Measurements from ENCODE around the gene DISC1.
"Not testable (repeated sequence)": the region's sequence is repeated elsewhere in the genome, so short reads cannot be mapped to it uniquely, and the experiment has no call there.

Gene DISC1

DNA sequence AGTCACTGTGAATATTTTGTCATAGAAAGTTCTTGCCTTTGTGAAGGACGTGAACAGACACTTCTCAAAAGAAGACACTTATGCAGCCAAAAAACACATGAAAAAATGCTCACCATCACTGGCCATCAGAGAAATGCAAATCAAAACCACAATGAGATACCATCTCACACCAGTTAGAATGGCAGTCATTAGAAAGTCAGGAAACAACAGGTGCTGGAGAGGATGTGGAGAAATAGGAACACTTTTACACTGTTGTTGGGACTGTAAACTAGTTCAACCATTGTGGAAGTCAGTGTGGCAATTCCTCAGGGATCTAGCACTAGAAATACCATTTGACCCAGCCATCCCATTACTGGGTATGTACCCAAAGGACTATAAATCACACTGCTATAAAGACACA, 33.3 kb upstream of the DISC1 start:
- H3K4me3 ChIP-seq (ENCODE audit: low read depth in 1 of 5, low read length in 5 of 5); H3K27ac ChIP-seq (ENCODE audit: low read depth, low read length); H3K27me3 ChIP-seq (ENCODE audit: control insufficient read depth in 5 of 5, insufficient read depth in 4 of 5, low read length in 5 of 5); H3K9me3 ChIP-seq (ENCODE audit: control insufficient read depth in 5 of 5, low read length in 5 of 5); H3K36me3 ChIP-seq (ENCODE audit: control insufficient read depth in 5 of 5, insufficient read depth in 5 of 5, low read length in 5 of 5); H3K9ac ChIP-seq (ENCODE audit: low read length in 5 of 5): not testable (repeated sequence)
- peaks cover 6 to 39% (median 9%) of the 10 kb centered on the region in 5 donors for H3K4me1 ChIP-seq (ENCODE audit: control insufficient read depth in 5 of 5, insufficient read depth in 5 of 5, low read length in 5 of 5)

- Histone ChIP-seq H3K4me1 (ENCODE audit: control insufficient read depth in 5 of 5, insufficient read depth in 5 of 5, low read length in 5 of 5) (peaks cover 6 to 46% (median 9%) of the 10 kb centered on the region in 5 donors), H3K27me3 (ENCODE audit: control insufficient read depth in 5 of 5, insufficient read depth in 4 of 5, low read length in 5 of 5) (no peaks in the 10 kb centered on the region), H3K9me3 (ENCODE audit: control insufficient read depth in 5 of 5, low read length in 5 of 5) (no peaks in the 10 kb centered on the region), H3K27ac (ENCODE audit: low read depth, low read length) (no peak overlapping the region), H3K36me3 (ENCODE audit: control insufficient read depth in 5 of 5, insufficient read depth in 5 of 5, low read length in 5 of 5) (no peaks in the 10 kb centered on the region), H3K9ac (ENCODE audit: low read length in 5 of 5) (no peak overlapping the region), H3K4me3 (ENCODE audit: low read depth in 1 of 5, low read length in 5 of 5) (no peak overlapping the region)
Measured at GRCh38 chr1:231594123-231594522, 32.5 kb upstream of the DISC1 start.

GRCh38 chr1:231594749-231595148, 31.8 kb upstream of the DISC1 start:
- H3K9me3 ChIP-seq (ENCODE audit: control insufficient read depth in 5 of 5, low read length in 5 of 5): no peaks in the 10 kb centered on the region
- no peaks in the 10 kb centered on the region for H3K27me3 ChIP-seq (ENCODE audit: control insufficient read depth in 5 of 5, insufficient read depth in 4 of 5, low read length in 5 of 5)
- peaks cover 6 to 47% (median 9%) of the 10 kb centered on the region in 5 donors for H3K4me1 ChIP-seq (ENCODE audit: control insufficient read depth in 5 of 5, insufficient read depth in 5 of 5, low read length in 5 of 5)
- no peak overlapping the region for H3K4me3 ChIP-seq (ENCODE audit: low read depth in 1 of 5, low read length in 5 of 5)
- no peak overlapping the region for H3K27ac ChIP-seq (ENCODE audit: low read depth, low read length)
- H3K36me3 ChIP-seq (ENCODE audit: control insufficient read depth in 5 of 5, insufficient read depth in 5 of 5, low read length in 5 of 5): no peaks in the 10 kb centered on the region
- no peak overlapping the region for H3K9ac ChIP-seq (ENCODE audit: low read length in 5 of 5)

- H3K4me1 ChIP-seq (ENCODE audit: control insufficient read depth in 5 of 5, insufficient read depth in 5 of 5, low read length in 5 of 5): peaks cover 3 to 48% (median 12%) of the 10 kb centered on the region in 5 donors
- no peaks in the 10 kb centered on the region for H3K9me3 ChIP-seq (ENCODE audit: control insufficient read depth in 5 of 5, low read length in 5 of 5)
- H3K4me3 ChIP-seq (ENCODE audit: low read depth in 1 of 5, low read length in 5 of 5): peak overlapping the region in 1 of 5 donors; percentile 22
- peak overlapping the region; percentile 52 for H3K27ac ChIP-seq (ENCODE audit: low read depth, low read length)
- no peaks in the 10 kb centered on the region for H3K27me3 ChIP-seq (ENCODE audit: control insufficient read depth in 5 of 5, insufficient read depth in 4 of 5, low read length in 5 of 5)
- no peaks in the 10 kb centered on the region for H3K36me3 ChIP-seq (ENCODE audit: control insufficient read depth in 5 of 5, insufficient read depth in 5 of 5, low read length in 5 of 5)
- H3K9ac ChIP-seq (ENCODE audit: low read length in 5 of 5): no peak overlapping the region
Measured at GRCh38 chr1:231596337-231596791, 30.2 kb upstream of the DISC1 start.

GRCh38 chr1:231597971-231598370, 28.6 kb upstream of the DISC1 start:
- Histone ChIP-seq H3K9me3 (ENCODE audit: control insufficient read depth in 5 of 5, low read length in 5 of 5) (no peaks in the 10 kb centered on the region), H3K4me3 (ENCODE audit: low read depth in 1 of 5, low read length in 5 of 5) (no peak overlapping the region), H3K27me3 (ENCODE audit: control insufficient read depth in 5 of 5, insufficient read depth in 4 of 5, low read length in 5 of 5) (no peaks in the 10 kb centered on the region), H3K9ac (ENCODE audit: low read length in 5 of 5) (no peak overlapping the region), H3K36me3 (ENCODE audit: control insufficient read depth in 5 of 5, insufficient read depth in 5 of 5, low read length in 5 of 5) (no peaks in the 10 kb centered on the region), H3K27ac (ENCODE audit: low read depth, low read length) (no peak overlapping the region), H3K4me1 (ENCODE audit: control insufficient read depth in 5 of 5, insufficient read depth in 5 of 5, low read length in 5 of 5) (peaks cover 3 to 56% (median 19%) of the 10 kb centered on the region in 5 donors)

DNA sequence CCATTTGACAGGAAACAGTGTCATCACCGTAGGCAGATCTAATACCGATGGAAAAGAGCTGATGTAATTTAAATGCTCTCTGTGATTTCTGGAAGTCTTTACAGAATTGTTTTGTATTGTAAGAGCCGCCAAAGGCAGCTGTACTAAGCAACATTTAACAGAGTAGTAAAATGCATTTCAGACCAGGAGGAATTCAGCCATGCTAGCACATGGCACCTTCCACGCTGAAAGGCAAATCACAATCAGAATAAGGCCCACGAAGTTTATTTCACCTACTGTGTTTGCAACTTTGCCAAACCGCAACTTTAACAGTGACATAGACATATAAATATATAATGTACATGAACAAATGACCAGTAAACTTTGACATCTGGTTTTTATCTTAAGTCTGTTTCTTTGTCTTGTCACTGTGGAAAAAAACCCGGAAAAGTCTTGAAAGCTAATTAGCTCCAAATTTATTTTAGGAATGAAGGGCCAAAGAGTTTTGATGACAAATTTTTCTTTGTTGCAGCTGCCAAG, 26.1 kb upstream of the DISC1 start:
- Histone ChIP-seq H3K27ac (ENCODE audit: low read depth, low read length) (peak overlapping the region; percentile 32), H3K27me3 (ENCODE audit: control insufficient read depth in 5 of 5, insufficient read depth in 4 of 5, low read length in 5 of 5) (no peaks in the 10 kb centered on the region), H3K4me3 (ENCODE audit: low read depth in 1 of 5, low read length in 5 of 5) (no peak overlapping the region), H3K36me3 (ENCODE audit: control insufficient read depth in 5 of 5, insufficient read depth in 5 of 5, low read length in 5 of 5) (no peaks in the 10 kb centered on the region), H3K4me1 (ENCODE audit: control insufficient read depth in 5 of 5, insufficient read depth in 5 of 5, low read length in 5 of 5) (peaks cover 7 to 59% (median 25%) of the 10 kb centered on the region in 5 donors), H3K9ac (ENCODE audit: low read length in 5 of 5) (no peak overlapping the region), H3K9me3 (ENCODE audit: control insufficient read depth in 5 of 5, low read length in 5 of 5) (no peaks in the 10 kb centered on the region)

- no peak overlapping the region for H3K27ac ChIP-seq (ENCODE audit: low read depth, low read length)
- H3K27me3 ChIP-seq (ENCODE audit: control insufficient read depth in 5 of 5, insufficient read depth in 4 of 5, low read length in 5 of 5): no peaks in the 10 kb centered on the region
- no peak overlapping the region for H3K9ac ChIP-seq (ENCODE audit: low read length in 5 of 5)
- no peaks in the 10 kb centered on the region for H3K36me3 ChIP-seq (ENCODE audit: control insufficient read depth in 5 of 5, insufficient read depth in 5 of 5, low read length in 5 of 5)
- H3K9me3 ChIP-seq (ENCODE audit: control insufficient read depth in 5 of 5, low read length in 5 of 5): no peaks in the 10 kb centered on the region
- H3K4me3 ChIP-seq (ENCODE audit: low read depth in 1 of 5, low read length in 5 of 5): no peak overlapping the region
- peaks cover 3 to 44% (median 18%) of the 10 kb centered on the region in 5 donors for H3K4me1 ChIP-seq (ENCODE audit: control insufficient read depth in 5 of 5, insufficient read depth in 5 of 5, low read length in 5 of 5)
Measured at GRCh38 chr1:231601824-231602672, 24.5 kb upstream of the DISC1 start.

DNA sequence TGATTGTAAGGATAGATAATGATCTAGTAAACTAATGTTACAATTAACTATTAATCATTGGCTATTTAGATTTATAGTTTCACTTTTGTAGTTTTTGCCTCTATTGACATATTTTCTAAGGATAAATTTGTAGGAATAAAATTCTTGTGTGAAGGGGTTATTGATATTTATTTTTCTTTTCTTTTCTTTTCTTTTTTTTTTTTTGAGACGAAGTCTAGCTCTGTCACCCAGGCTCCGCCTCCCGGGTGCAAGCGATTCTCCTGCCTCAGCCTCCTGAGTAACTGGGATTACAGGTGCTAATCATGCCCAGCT, 24.0 kb upstream of the DISC1 start:
- Histone ChIP-seq H3K36me3 (ENCODE audit: control insufficient read depth in 5 of 5, insufficient read depth in 5 of 5, low read length in 5 of 5) (no peaks in the 10 kb centered on the region), H3K27me3 (ENCODE audit: control insufficient read depth in 5 of 5, insufficient read depth in 4 of 5, low read length in 5 of 5) (no peaks in the 10 kb centered on the region), H3K27ac (ENCODE audit: low read depth, low read length) (no peak overlapping the region), H3K4me1 (ENCODE audit: control insufficient read depth in 5 of 5, insufficient read depth in 5 of 5, low read length in 5 of 5) (peaks cover 3 to 43% (median 18%) of the 10 kb centered on the region in 5 donors), H3K9ac (ENCODE audit: low read length in 5 of 5) (no peak overlapping the region), H3K4me3 (ENCODE audit: low read depth in 1 of 5, low read length in 5 of 5) (no peak overlapping the region), H3K9me3 (ENCODE audit: control insufficient read depth in 5 of 5, low read length in 5 of 5) (no peaks in the 10 kb centered on the region)

GRCh38 chr1:231603598-231604275, 22.9 kb upstream of the DISC1 start:
- H3K9ac ChIP-seq (ENCODE audit: low read length in 5 of 5): peak overlapping the region in 4 of 5 donors; percentile 1 to 49 (median 22)
- no peaks in the 10 kb centered on the region for H3K27me3 ChIP-seq (ENCODE audit: control insufficient read depth in 5 of 5, insufficient read depth in 4 of 5, low read length in 5 of 5)
- H3K27ac ChIP-seq (ENCODE audit: low read depth, low read length): no peak overlapping the region
- no peaks in the 10 kb centered on the region for H3K36me3 ChIP-seq (ENCODE audit: control insufficient read depth in 5 of 5, insufficient read depth in 5 of 5, low read length in 5 of 5)
- no peaks in the 10 kb centered on the region for H3K9me3 ChIP-seq (ENCODE audit: control insufficient read depth in 5 of 5, low read length in 5 of 5)
- H3K4me1 ChIP-seq (ENCODE audit: control insufficient read depth in 5 of 5, insufficient read depth in 5 of 5, low read length in 5 of 5): peaks cover 3 to 33% (median 18%) of the 10 kb centered on the region in 5 donors
- H3K4me3 ChIP-seq (ENCODE audit: low read depth in 1 of 5, low read length in 5 of 5): peak overlapping the region; percentile 33 to 74 (median 65)

GRCh38 chr1:231604276-231604621, 22.3 kb upstream of the DISC1 start:
- H3K9me3 ChIP-seq (ENCODE audit: control insufficient read depth in 5 of 5, low read length in 5 of 5): no peaks in the 10 kb centered on the region
- no peak overlapping the region for H3K9ac ChIP-seq (ENCODE audit: low read length in 5 of 5)
- H3K27ac ChIP-seq (ENCODE audit: low read depth, low read length): no peak overlapping the region
- no peaks in the 10 kb centered on the region for H3K27me3 ChIP-seq (ENCODE audit: control insufficient read depth in 5 of 5, insufficient read depth in 4 of 5, low read length in 5 of 5)
- peaks cover 3 to 29% (median 18%) of the 10 kb centered on the region in 5 donors for H3K4me1 ChIP-seq (ENCODE audit: control insufficient read depth in 5 of 5, insufficient read depth in 5 of 5, low read length in 5 of 5)
- peak overlapping the region in 2 of 5 donors; percentile 62 to 71 for H3K4me3 ChIP-seq (ENCODE audit: low read depth in 1 of 5, low read length in 5 of 5)
- no peaks in the 10 kb centered on the region for H3K36me3 ChIP-seq (ENCODE audit: control insufficient read depth in 5 of 5, insufficient read depth in 5 of 5, low read length in 5 of 5)

All from subcutaneous abdominal adipose tissue (tissue), 5 donors.